ENCODE results near the gene AKR1C1.
"Not testable (repeated sequence)": the region's sequence is repeated elsewhere in the genome, so short reads cannot be mapped to it uniquely, and the experiment has no call there.

The AKR1C1 gene

DNA sequence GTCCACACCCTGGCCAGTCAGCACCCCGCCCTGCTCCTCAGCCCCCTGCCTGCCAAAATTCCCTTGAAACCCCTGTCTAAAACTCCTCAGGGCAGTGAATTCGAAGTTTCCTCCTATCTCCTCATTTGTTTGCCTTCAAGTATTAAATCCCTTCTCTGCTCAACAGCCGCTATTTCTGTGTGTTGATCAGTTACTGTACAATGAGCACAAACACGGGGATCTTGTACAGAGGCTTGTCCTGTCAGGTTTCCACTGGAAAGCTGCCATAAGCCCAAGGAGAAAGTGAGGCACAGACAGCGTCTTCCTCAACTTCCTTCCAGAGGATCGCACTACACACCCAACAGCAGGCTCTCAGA lies 23.2 kb upstream of the AKR1C1 start:
- not testable (repeated sequence) for H3K9me3 ChIP-seq (ENCODE audit: control insufficient read depth, low read length); H3K4me3 ChIP-seq (ENCODE audit: extremely low read depth, insufficient read depth, low read length, poor library complexity, severe bottlenecking); H3K27ac ChIP-seq (ENCODE audit: low read depth, low read length, severe bottlenecking); H3K36me3 ChIP-seq (ENCODE audit: control insufficient read depth, insufficient read depth, low read length)
- H3K4me1 ChIP-seq (ENCODE audit: control insufficient read depth, insufficient read depth, low read length, poor library complexity, severe bottlenecking) = peaks cover 13% of the 10 kb centered on the region
- 92 to 100% methylated on average over 1 to 4 of the region's 6 CpGs for WGBS, 2 experiments (ENCODE audit: insufficient coverage in 2 of 2)

DNA sequence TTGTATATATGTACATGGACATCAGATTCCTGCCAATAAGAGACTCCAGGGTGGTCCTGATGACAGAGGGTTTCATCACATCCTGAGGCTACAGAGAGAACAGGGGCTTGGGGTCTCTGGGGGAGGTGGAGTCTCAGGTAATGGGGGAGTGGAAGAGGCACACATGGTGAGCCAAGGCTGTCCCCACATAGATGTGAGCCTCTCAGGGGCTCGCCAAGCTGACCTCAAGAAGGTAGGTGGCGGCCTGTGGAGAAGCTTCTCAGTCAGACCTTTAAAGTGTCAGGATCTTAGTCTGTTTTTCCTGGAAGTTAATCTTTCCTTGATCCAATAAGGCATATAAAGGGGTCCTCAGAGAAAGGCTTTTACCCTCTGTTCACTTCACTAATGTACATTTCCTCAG lies 22.3 kb upstream of the AKR1C1 start:
- H3K4me1 ChIP-seq (ENCODE audit: control insufficient read depth, insufficient read depth, low read length, poor library complexity, severe bottlenecking) = peaks cover 13% of the 10 kb centered on the region
- H3K4me3 ChIP-seq (ENCODE audit: extremely low read depth, insufficient read depth, low read length, poor library complexity, severe bottlenecking); H3K9me3 ChIP-seq (ENCODE audit: control insufficient read depth, low read length); H3K36me3 ChIP-seq (ENCODE audit: control insufficient read depth, insufficient read depth, low read length); H3K27ac ChIP-seq (ENCODE audit: low read depth, low read length, severe bottlenecking): not testable (repeated sequence)
- 80 to 96% methylated on average over 1 to 2 of the region's 2 CpGs for WGBS, 2 experiments (ENCODE audit: insufficient coverage in 2 of 2)

DNA sequence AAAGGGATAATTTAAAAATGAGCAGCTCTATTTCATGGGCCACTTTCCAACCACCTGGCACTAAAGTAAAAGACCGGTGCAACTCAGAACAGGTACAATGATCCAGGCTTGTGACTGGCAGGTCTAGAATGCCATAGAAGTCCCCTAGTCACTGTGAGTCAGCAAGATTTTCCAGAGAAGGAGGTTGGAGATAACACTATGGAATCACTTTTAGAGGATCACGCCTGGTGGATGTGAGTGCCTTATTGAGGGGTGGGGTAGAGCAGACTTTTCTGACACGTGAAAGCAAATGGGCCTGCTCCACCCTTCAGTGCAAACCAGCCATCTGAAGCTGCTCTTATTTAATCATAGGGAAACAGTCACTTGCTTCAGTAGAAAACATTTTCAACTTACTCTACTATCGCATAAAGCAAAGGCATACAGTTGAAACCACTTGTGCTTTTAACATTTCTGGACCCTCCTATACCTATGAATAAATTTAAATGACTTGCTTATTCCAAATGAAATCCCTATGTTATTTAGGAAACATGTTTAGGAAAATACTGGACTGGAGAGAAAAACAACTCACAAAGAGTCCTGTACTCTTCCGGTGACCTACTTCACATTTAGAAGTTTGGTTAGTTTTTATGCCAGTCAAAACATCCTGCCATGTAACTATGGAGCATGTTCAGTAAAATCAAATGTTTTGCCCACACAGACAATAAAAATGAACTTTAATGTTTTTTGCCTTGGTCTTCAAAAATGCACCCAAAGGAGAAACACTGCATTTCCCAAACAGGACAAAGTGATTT lies 21.5 kb upstream of the AKR1C1 start:
- no peak overlapping the region for H3K27ac ChIP-seq (ENCODE audit: low read depth, low read length, severe bottlenecking)

DNA sequence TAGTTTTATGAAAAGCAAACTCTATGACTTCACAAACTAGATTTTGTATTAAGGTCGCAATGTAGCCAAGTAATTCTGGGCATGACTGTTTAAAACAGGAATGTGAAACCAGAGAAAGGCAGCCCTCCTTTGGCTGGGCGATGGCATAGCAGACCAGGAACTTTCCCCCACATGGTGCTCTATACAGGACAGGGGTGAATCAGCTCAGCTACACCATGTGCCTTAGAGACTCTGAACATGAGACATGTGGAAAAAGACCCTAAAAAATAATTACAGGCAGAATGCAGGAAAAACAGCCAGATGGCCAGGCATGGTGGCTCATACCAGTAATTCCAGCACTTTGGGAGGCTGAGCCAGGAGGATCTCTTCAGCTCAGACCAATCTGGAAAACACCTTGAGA lies 20.3 kb upstream of the AKR1C1 start:
- peaks cover 13% of the 10 kb centered on the region for H3K4me1 ChIP-seq (ENCODE audit: control insufficient read depth, insufficient read depth, low read length, poor library complexity, severe bottlenecking)
- H3K27ac ChIP-seq (ENCODE audit: low read depth, low read length, severe bottlenecking); H3K36me3 ChIP-seq (ENCODE audit: control insufficient read depth, insufficient read depth, low read length); H3K9me3 ChIP-seq (ENCODE audit: control insufficient read depth, low read length); H3K4me3 ChIP-seq (ENCODE audit: extremely low read depth, insufficient read depth, low read length, poor library complexity, severe bottlenecking): not testable (repeated sequence)
- no CpG with 5 or more reads among the region's 2 CpGs for WGBS, 2 experiments (ENCODE audit: insufficient coverage in 2 of 2)

More for the DNA sequence above, 21.5 kb upstream of the AKR1C1 start:
- WGBS, 2 experiments (ENCODE audit: insufficient coverage in 2 of 2) = 96 to 100% methylated on average over 1 to 5 of the region's 5 CpGs
- Histone ChIP-seq H3K36me3 (ENCODE audit: control insufficient read depth, insufficient read depth, low read length) (no peaks in the 10 kb centered on the region), H3K4me1 (ENCODE audit: control insufficient read depth, insufficient read depth, low read length, poor library complexity, severe bottlenecking) (peaks cover 13% of the 10 kb centered on the region), H3K4me3 (ENCODE audit: extremely low read depth, insufficient read depth, low read length, poor library complexity, severe bottlenecking) (no peak overlapping the region), H3K9me3 (ENCODE audit: control insufficient read depth, low read length) (no peaks in the 10 kb centered on the region)

DNA sequence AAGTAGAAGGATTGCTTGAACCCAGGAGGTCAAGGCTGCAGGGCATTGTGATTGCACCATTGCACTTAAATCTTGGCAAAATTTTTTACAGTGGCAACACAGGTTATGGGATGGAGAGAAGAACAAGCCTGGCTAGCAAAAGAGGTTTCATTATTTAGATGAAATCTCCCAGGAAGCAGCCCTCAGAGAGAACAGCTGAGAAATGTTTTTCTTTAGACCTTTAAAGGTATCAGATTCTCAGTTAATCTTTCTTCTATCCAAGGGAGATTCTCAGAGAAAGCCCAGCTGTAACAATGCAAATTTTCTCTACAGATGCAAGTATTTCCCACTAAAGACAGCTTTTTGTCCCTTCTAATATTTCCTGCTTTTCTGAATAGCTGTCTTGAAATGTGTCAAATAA lies 19.8 kb upstream of the AKR1C1 start:
- H3K36me3 ChIP-seq (ENCODE audit: control insufficient read depth, insufficient read depth, low read length); H3K27ac ChIP-seq (ENCODE audit: low read depth, low read length, severe bottlenecking); H3K4me3 ChIP-seq (ENCODE audit: extremely low read depth, insufficient read depth, low read length, poor library complexity, severe bottlenecking); H3K9me3 ChIP-seq (ENCODE audit: control insufficient read depth, low read length): not testable (repeated sequence)
- H3K4me1 ChIP-seq (ENCODE audit: control insufficient read depth, insufficient read depth, low read length, poor library complexity, severe bottlenecking) = peaks cover 13% of the 10 kb centered on the region

DNA sequence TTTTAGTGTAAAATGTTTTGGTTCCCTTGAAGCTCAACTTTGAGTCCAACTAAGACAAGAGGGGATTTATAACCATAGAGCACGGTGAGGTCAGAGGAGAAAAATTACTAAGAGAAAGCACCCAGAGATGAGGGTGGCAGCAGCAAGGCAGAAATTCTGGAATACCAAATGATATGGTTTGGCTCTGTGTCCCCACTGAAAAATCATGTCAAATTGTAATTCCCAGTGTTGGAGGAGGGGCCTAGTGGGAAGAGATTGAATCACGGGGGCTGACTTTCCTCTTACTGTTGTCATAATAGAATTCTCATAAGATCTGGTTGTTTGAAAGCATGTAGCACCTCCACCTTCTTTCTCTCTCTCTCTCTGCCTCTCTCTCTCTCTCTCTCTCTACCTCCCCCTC lies 19.4 kb upstream of the AKR1C1 start:
- Histone ChIP-seq H3K9me3 (ENCODE audit: control insufficient read depth, low read length) (no peaks in the 10 kb centered on the region), H3K4me3 (ENCODE audit: extremely low read depth, insufficient read depth, low read length, poor library complexity, severe bottlenecking) (no peak overlapping the region), H3K36me3 (ENCODE audit: control insufficient read depth, insufficient read depth, low read length) (no peaks in the 10 kb centered on the region), H3K27ac (ENCODE audit: low read depth, low read length, severe bottlenecking) (no peak overlapping the region), H3K4me1 (ENCODE audit: control insufficient read depth, insufficient read depth, low read length, poor library complexity, severe bottlenecking) (peaks cover 13% of the 10 kb centered on the region)
- WGBS, 2 experiments (ENCODE audit: insufficient coverage in 2 of 2) = 100% methylated on average over 1 of the region's 2 CpGs

DNA sequence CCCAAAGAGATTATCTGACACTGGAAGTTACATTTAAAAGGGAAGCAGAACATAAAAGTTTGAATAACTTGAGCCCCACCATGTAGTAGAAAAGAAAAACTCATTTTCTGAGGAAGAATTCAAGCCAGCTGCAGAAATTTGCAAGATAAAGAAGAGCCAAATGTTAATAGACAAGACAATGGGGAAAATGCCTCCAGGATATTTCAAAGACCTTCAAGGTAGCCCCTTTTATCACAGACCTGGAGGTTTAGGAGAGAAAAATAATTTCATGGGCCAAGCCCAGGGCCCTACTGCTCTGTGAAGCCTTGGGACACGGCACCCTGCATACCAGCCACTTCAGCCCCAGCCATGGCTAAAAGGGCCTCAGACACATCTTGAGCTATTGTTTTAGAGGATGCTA lies 18.4 kb upstream of the AKR1C1 start:
- Histone ChIP-seq H3K4me3 (ENCODE audit: extremely low read depth, insufficient read depth, low read length, poor library complexity, severe bottlenecking) (no peak overlapping the region), H3K4me1 (ENCODE audit: control insufficient read depth, insufficient read depth, low read length, poor library complexity, severe bottlenecking) (peaks cover 8% of the 10 kb centered on the region)
- WGBS, 2 experiments (ENCODE audit: insufficient coverage in 2 of 2) = no CpG with 5 or more reads among the region's 1 CpG

DNA sequence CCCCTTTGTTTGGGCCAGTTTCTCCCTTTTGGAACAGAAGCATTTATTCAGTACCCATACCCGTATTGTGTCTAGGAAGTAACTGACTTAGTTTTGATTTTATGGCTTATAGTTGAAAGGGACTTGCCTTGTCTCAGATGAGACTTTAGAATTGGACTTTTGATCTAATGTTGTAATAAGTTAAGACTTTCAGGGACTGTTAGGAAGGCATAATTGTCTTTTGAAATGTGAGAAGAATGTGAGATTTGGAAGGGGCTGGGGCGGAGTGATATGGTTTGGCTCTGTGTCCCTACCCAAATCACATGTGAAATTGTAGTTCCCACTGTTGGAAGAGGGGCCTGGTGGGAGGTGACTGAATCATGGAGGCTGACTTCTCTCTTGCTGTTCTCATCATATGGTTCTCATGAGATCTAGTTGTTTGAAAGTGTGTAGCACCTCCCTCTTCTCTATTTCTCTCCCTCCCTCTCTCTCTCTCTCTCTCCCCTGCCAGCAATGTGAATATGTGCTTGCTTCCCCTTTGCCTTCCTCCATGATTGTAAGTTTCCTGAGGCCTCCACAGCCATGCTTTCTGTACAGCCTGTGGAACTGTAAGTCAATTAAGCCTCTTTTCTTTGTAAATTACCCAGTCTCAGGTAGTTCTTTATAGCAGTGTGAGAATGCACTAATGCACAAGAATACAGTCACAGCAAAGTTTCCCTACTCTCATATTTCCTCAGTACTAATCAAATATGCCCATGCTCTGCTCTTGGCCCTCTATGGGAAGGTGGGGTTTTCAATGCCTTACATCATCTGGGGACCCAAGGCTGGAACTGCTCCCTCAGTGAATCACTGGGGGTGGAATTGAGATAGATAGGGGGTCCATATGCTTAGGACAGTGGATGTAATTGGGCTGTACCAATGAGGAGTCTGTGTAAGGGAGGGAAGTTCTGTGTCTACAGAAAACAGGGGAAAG lies 17.2 kb upstream of the AKR1C1 start:
- Histone ChIP-seq H3K9me3 (ENCODE audit: control insufficient read depth, low read length) (no peaks in the 10 kb centered on the region), H3K36me3 (ENCODE audit: control insufficient read depth, insufficient read depth, low read length) (no peaks in the 10 kb centered on the region), H3K4me3 (ENCODE audit: extremely low read depth, insufficient read depth, low read length, poor library complexity, severe bottlenecking) (no peak overlapping the region), H3K4me1 (ENCODE audit: control insufficient read depth, insufficient read depth, low read length, poor library complexity, severe bottlenecking) (peaks cover 5% of the 10 kb centered on the region), H3K27ac (ENCODE audit: low read depth, low read length, severe bottlenecking) (no peak overlapping the region)
- 100% methylated on average over 1 of the region's 2 CpGs; no CpG with 5 or more reads in 1 of the 2 experiments for WGBS, 2 experiments (ENCODE audit: insufficient coverage in 2 of 2)

More for the DNA sequence above, 18.4 kb upstream of the AKR1C1 start:
- Histone ChIP-seq H3K27ac (ENCODE audit: low read depth, low read length, severe bottlenecking) (no peak overlapping the region), H3K9me3 (ENCODE audit: control insufficient read depth, low read length) (no peaks in the 10 kb centered on the region), H3K36me3 (ENCODE audit: control insufficient read depth, insufficient read depth, low read length) (no peaks in the 10 kb centered on the region)

DNA sequence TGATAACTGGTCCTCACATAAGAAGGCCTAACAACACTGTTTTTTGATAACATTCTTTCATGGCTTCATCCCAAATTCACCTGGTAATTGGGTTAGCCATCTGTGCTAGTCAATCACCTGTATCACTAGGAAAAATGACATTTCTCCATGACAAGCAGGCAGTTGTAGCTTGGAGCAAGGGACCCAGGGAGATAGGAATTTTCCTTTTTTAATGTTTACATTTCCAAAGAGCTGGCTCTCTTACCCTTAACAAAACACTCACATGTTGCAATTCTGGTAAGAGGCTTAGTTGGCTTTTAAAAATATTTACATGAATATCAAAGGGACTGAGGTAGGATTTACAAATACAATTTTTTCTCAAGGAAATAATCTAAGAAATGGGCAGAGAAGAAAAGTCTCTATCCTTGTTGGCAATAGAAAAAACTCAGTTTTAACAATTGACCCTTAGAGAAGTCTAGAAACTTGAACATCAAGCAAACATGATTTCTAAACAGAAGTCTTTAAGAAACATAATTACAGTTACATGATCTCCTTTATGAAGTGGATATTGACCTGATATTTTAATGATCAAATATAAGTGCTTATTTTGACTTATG lies 16.1 kb upstream of the AKR1C1 start:
- Histone ChIP-seq H3K27ac (ENCODE audit: low read depth, low read length, severe bottlenecking) (no peak overlapping the region), H3K4me1 (ENCODE audit: control insufficient read depth, insufficient read depth, low read length, poor library complexity, severe bottlenecking) (no peaks in the 10 kb centered on the region), H3K9me3 (ENCODE audit: control insufficient read depth, low read length) (no peaks in the 10 kb centered on the region), H3K4me3 (ENCODE audit: extremely low read depth, insufficient read depth, low read length, poor library complexity, severe bottlenecking) (no peak overlapping the region), H3K36me3 (ENCODE audit: control insufficient read depth, insufficient read depth, low read length) (no peaks in the 10 kb centered on the region)

DNA sequence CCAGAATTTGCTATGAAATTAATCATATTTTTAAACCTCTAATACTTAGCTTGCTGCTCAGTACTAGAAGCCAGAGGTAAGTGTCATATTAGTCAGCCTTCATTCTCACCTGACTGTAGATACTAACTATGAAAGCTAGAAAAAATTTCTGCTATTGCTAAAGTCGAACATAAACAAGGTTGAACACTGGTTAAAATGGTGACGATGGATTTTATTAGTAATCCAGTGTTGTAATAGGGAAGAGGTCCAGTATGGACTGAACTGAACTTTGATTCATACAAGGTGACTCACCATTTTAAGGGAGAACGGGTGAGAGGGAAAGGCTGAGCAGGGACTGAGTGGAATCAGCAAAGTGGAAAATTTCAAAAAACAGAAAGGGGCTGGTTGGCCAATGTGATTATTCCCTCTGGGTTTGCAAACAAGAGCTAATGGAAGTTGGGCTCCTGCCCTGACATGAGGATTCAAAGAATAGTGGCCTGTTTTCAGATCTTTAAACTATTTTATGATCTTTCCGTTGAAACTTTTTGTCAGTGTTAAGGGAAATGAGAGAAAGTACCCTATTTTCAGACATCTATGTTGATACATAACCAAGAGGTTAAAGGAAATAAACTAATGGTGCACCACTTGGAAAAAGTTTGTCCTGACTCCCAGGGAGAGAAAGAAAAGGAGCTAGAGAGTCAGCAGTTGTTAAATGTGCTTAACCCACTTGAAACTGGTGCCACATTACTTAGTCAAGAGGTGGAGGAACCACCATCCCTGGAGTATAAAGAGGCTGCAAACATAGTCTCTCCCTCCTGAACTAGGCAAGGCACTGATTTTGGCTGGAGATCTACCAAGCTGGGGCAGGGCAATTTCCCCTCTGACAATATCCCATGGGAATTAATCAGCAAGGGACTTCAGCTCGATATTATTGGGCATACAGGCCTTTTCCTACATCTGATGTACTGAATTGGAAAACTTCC lies 15.3 kb upstream of the AKR1C1 start:
- 90 to 92% methylated on average over 4 of the region's 5 CpGs for WGBS, 2 experiments (ENCODE audit: insufficient coverage in 2 of 2)
- H3K27ac ChIP-seq (ENCODE audit: low read depth, low read length, severe bottlenecking) = no peak overlapping the region

More for the DNA sequence above, 15.3 kb upstream of the AKR1C1 start:
- H3K4me1 ChIP-seq (ENCODE audit: control insufficient read depth, insufficient read depth, low read length, poor library complexity, severe bottlenecking) = no peaks in the 10 kb centered on the region
- no peaks in the 10 kb centered on the region for H3K36me3 ChIP-seq (ENCODE audit: control insufficient read depth, insufficient read depth, low read length)
- H3K9me3 ChIP-seq (ENCODE audit: control insufficient read depth, low read length) = no peaks in the 10 kb centered on the region
- no peak overlapping the region for H3K4me3 ChIP-seq (ENCODE audit: extremely low read depth, insufficient read depth, low read length, poor library complexity, severe bottlenecking)
